ENCODE results near the gene COG5.

- TF ChIP-seq EZH2 (IDR thresholded peaks at IDR 0.05; ENCODE audit: borderline replicate concordance): no peak
- no peak for TF ChIP-seq CTCF (IDR thresholded peaks at IDR 0.05; ENCODE audit: poor library complexity)
- no peak for TF ChIP-seq EZH2phosphoT487 (IDR thresholded peaks at IDR 0.05; ENCODE audit: low read depth, severe bottlenecking, unreplicated experiment)
Observed at GRCh38 chr7:107492875-107493274, 70.8 kb downstream of the COG5 start.
